Measurements from ENCODE around the gene SLC8B1. TPM values are rescaled to one million over a fixed set of nuclear protein-coding genes. Genes with fewer than 3 reads are reported as not detected.

SLC8B1 gene
- total and polyA plus RNA-seq, 2 of the 4 experiments (the other 2 are of a cell fraction) = 4.1 to 10.2 TPM

GRCh38 chr12:113368331-113368730, 33.4 kb upstream of the SLC8B1 start:
- Histone ChIP-seq H3K79me1 (ENCODE audit: low read depth in 1 of 2, low read length in 2 of 2) (peaks cover 0 to 22% of the 10 kb centered on the region in 2 experiments; a peak in 3 of 4 replicates), H4K91ac (ENCODE audit: insufficient read depth, low read depth, low read length) (no peak overlapping the region), H3K23ac (ENCODE audit: low read depth, low read length) (no peak overlapping the region), H3K9me1 (ENCODE audit: insufficient read depth, low read length) (peaks cover 24% of the 10 kb centered on the region), H2AK5ac (ENCODE audit: low read depth, low read length) (no peak overlapping the region), H3K27ac (ENCODE audit: insufficient read depth, low read length) (no peak overlapping the region), H4K8ac (ENCODE audit: low read depth in 2 of 2, low read length in 2 of 2) (no peak overlapping the region), H3K9ac (ENCODE audit: low read depth, low read length) (no peak overlapping the region), H3K27me3 (ENCODE audit: control insufficient read depth, insufficient read depth, low read length) (no peaks in the 10 kb centered on the region), H3K56ac (ENCODE audit: extremely low read depth, insufficient read depth, low read length) (no peak overlapping the region), H2BK15ac (ENCODE audit: low read depth, low read length) (no peak overlapping the region), H3K18ac (ENCODE audit: low read depth, low read length) (no peak overlapping the region), H4K5ac (ENCODE audit: low read depth, low read length) (no peak overlapping the region), H2AK9ac (replicated peaks; ENCODE audit: low read depth, low read length, poor library complexity) (no peak overlapping the region), H3K9me3 (ENCODE audit: control insufficient read depth, insufficient read depth, low read length) (no peaks in the 10 kb centered on the region), H2BK120ac (ENCODE audit: low read depth, low read length) (no peak overlapping the region), H3K4me1 (ENCODE audit: control insufficient read depth, insufficient read depth, low read length) (no peaks in the 10 kb centered on the region; the same call in 1 of the 2 replicates), H3K4ac (ENCODE audit: low read depth, low read length) (no peak overlapping the region), H2BK20ac (ENCODE audit: low read depth, low read length) (no peak overlapping the region), H3K4me3 (ENCODE audit: insufficient read depth, low read depth, low read length) (no peak overlapping the region), H4K20me1 (ENCODE audit: insufficient read depth, low read length) (peaks cover 5% of the 10 kb centered on the region; the same call in 1 of the 2 replicates), H2BK5ac (ENCODE audit: low read depth, low read length, poor library complexity, severe bottlenecking) (no peak overlapping the region), H2AFZ (replicated peaks; ENCODE audit: low read length, poor library complexity) (peak overlapping the region; percentile 58), H3K4me2 (ENCODE audit: low read depth, low read length) (no peak overlapping the region), H3K36me3 (ENCODE audit: control insufficient read depth, insufficient read depth, low read length) (peaks cover 8% of the 10 kb centered on the region), H3K14ac (replicated peaks; ENCODE audit: low read depth, low read length) (no peak overlapping the region)
- intact Hi-C loops (cut with micrococcal nuclease) (no loop called here), in situ Hi-C loops (cut with MboI; ENCODE audit: low sequenced_read_pairs) (no loop called here), dilution Hi-C loops (cut with HindIII; ENCODE audit: low sequenced_read_pairs, unreplicated experiment) (no loop called here)
- ChIA-PET POLR2A (ENCODE audit: unreplicated experiment) (no interaction called here), CTCF (no interaction called here)
- no TSS peak for BruUV-seq (replicated peaks)
- WGBS, 2 experiments (ENCODE audit: extremely low coverage in 2 of 2, insufficient read length in 1 of 2) = no CpG with 5 or more reads among the region's 4 CpGs
- no peak for DNase-seq
- no peak for ATAC-seq (ENCODE audit: low read depth)
- no peak for TF ChIP-seq SMC3 (IDR thresholded peaks at IDR 0.05; ENCODE audit: low read depth, low read length)
- TF ChIP-seq MXI1 (IDR thresholded peaks at IDR 0.05; ENCODE audit: borderline replicate concordance, low read depth, low read length) = no peak
- no peak for TF ChIP-seq RFX5 (IDR thresholded peaks at IDR 0.05; ENCODE audit: low read depth, low read length)
- no peak for TF ChIP-seq MAFK (IDR thresholded peaks at IDR 0.05; ENCODE audit: low read depth, low read length)
- TF ChIP-seq USF2 (IDR thresholded peaks at IDR 0.05; ENCODE audit: low read depth, low read length) = no peak; the same call in 1 of the 2 replicates

Data from IMR-90 (cell line).